ENCODE results near the gene ARGFX. TPM values are rescaled to one million over a fixed set of nuclear protein-coding genes. Genes with fewer than 3 reads are reported as not detected.

ARGFX gene
- total RNA-seq (not detected), polyA plus RNA-seq (not detected)
- long read RNA-seq, donor 1: 0 reads
- long read RNA-seq, donor 2: 0 reads

- intact Hi-C loops (cut with DNase I): loop anchor here in 1 of 2 donors (1.0 kb wide), 1 partner anchor 9 kb away; no protein-coding TSS in a partner anchor
- no peaks in the 10 kb centered on the region for H3K36me3 ChIP-seq (ENCODE audit: insufficient read depth in 1 of 2, low read depth in 1 of 2)
- DNase-seq: no peak
- no peaks in the 10 kb centered on the region for H3K9me3 ChIP-seq
- no peaks in the 10 kb centered on the region for H3K4me1 ChIP-seq
- H3K27me3 ChIP-seq (ENCODE audit: insufficient read depth in 3 of 3, low read length in 2 of 3): no peaks in the 10 kb centered on the region
- ATAC-seq: no peak
- no peak within 1 kb of the TSS for H3K27ac ChIP-seq
- 92 to 96% (median 95%) methylated on average over 5 of the region's 5 CpGs for WGBS, 3 donors
- no peak within 1 kb of the TSS for H3K4me3 ChIP-seq
- no peak for TF ChIP-seq CTCF (IDR thresholded peaks at IDR 0.05)
Observed at GRCh38 chr3:121567649-121568048, at the start of gene ARGFX. Gene ARGFX, plus strand, starts transcription at chr3:121567949. Its CDS starts 2,765 bp downstream, at chr3:121570714.

- no peak for ATAC-seq
- TF ChIP-seq CTCF (IDR thresholded peaks at IDR 0.05): no peak
- intact Hi-C loops (cut with DNase I): no loop called here
Observed at GRCh38 chr3:121517953-121518655, 49.6 kb upstream of the ARGFX start.

GRCh38 chr3:121520510-121520909, 47.2 kb upstream of the ARGFX start:
- H3K27me3 ChIP-seq (ENCODE audit: insufficient read depth in 3 of 3, low read length in 2 of 3): no peaks in the 10 kb centered on the region
- no peak overlapping the region for H3K4me3 ChIP-seq
- ATAC-seq: no peak
- H3K36me3 ChIP-seq (ENCODE audit: insufficient read depth in 1 of 2, low read depth in 1 of 2): no peaks in the 10 kb centered on the region
- WGBS, 3 donors: 97 to 100% (median 98%) methylated on average over 3 of the region's 3 CpGs
- no peak for TF ChIP-seq CTCF (IDR thresholded peaks at IDR 0.05)
- peaks cover 9% of the 10 kb centered on the region for H3K9me3 ChIP-seq
- no peak for DNase-seq
- H3K27ac ChIP-seq: no peak overlapping the region
- intact Hi-C loops (cut with DNase I): no loop called here
- H3K4me1 ChIP-seq: no peaks in the 10 kb centered on the region

More at GRCh38 chr3:121517953-121518655, 49.6 kb upstream of the ARGFX start:
- no peak for DNase-seq
- Histone ChIP-seq H3K9me3 (peaks cover 14% of the 10 kb centered on the region), H3K36me3 (ENCODE audit: insufficient read depth in 1 of 2, low read depth in 1 of 2) (no peaks in the 10 kb centered on the region), H3K27me3 (ENCODE audit: insufficient read depth in 3 of 3, low read length in 2 of 3) (no peaks in the 10 kb centered on the region), H3K27ac (no peak overlapping the region), H3K4me1 (no peaks in the 10 kb centered on the region), H3K4me3 (no peak overlapping the region)
- WGBS, 3 donors: 92 to 95% (median 94%) methylated on average over 5 of the region's 5 CpGs

GRCh38 chr3:121529308-121529707, 38.4 kb upstream of the ARGFX start:
- Histone ChIP-seq H3K4me1 (no peaks in the 10 kb centered on the region), H3K4me3 (no peak overlapping the region), H3K9me3 (no peaks in the 10 kb centered on the region), H3K36me3 (ENCODE audit: insufficient read depth in 1 of 2, low read depth in 1 of 2) (no peaks in the 10 kb centered on the region), H3K27me3 (ENCODE audit: insufficient read depth in 3 of 3, low read length in 2 of 3) (no peaks in the 10 kb centered on the region), H3K27ac (no peak overlapping the region)
- intact Hi-C loops (cut with DNase I): no loop called here
- ATAC-seq (no peak), DNase-seq (no peak)
- 79 to 83% (median 82%) methylated on average over 3 of the region's 3 CpGs for WGBS, 3 donors
- TF ChIP-seq CTCF (IDR thresholded peaks at IDR 0.05): no peak

- Histone ChIP-seq H3K27me3 (ENCODE audit: insufficient read depth in 3 of 3, low read length in 2 of 3) (no peaks in the 10 kb centered on the region), H3K4me3 (no peak overlapping the region), H3K9me3 (no peaks in the 10 kb centered on the region), H3K36me3 (ENCODE audit: insufficient read depth in 1 of 2, low read depth in 1 of 2) (no peaks in the 10 kb centered on the region), H3K27ac (no peak overlapping the region), H3K4me1 (no peaks in the 10 kb centered on the region)
- no peak for TF ChIP-seq CTCF (IDR thresholded peaks at IDR 0.05)
- ATAC-seq: no peak
- no peak for DNase-seq
- intact Hi-C loops (cut with DNase I): no loop called here
Observed at GRCh38 chr3:121531269-121531668, 36.5 kb upstream of the ARGFX start.

All from psoas muscle (tissue), 8 donors.